ENCODE data around the gene MRGPRE. TPM values are rescaled to one million over a fixed set of nuclear protein-coding genes. Genes with fewer than 3 reads are reported as not detected.
A peak's percentile ranks its signal among the peaks of the same experiment; 100 is the strongest.

Gene MRGPRE
- total RNA-seq, 5 donors from 2014 or later (not counting 1 experiment from before 2014, with no cell fraction given), result not detected

- ChIA-PET CTCF (interaction anchor here in 1 of 2 donors (0.6 kb wide), 1 partner anchor 958 kb away, joined by 8 read pairs; no protein-coding TSS in a partner anchor), POLR2A (no interaction called here)
- H3K4me3 Mint-ChIP-seq, result no peak overlapping the region
- Histone ChIP-seq H3K27ac (ENCODE audit: low read length) (no peak overlapping the region), H3K4me3 (ENCODE audit: control insufficient read depth in 1 of 2, extremely low read depth in 1 of 2, low read length in 1 of 2) (no peak overlapping the region), H3K9me3 (no peaks in the 10 kb centered on the region), H3K4me1 (ENCODE audit: control insufficient read depth in 1 of 2, extremely low read depth in 1 of 2, insufficient read depth in 2 of 2, low read length in 2 of 2) (peaks cover 0 to 35% of the 10 kb centered on the region in 2 experiments), H3K27me3 (replicated peaks in 1 of 2; ENCODE audit: control insufficient read depth in 2 of 2, extremely low read depth in 1 of 2, insufficient read depth in 2 of 2, low read length in 1 of 2) (peaks cover 0 to 47% of the 10 kb centered on the region in 2 experiments), H3K36me3 (ENCODE audit: control insufficient read depth in 2 of 2, extremely low read depth in 1 of 2, insufficient read depth in 1 of 2, low read length in 1 of 2) (no peaks in the 10 kb centered on the region)
- no peak overlapping the region for H3K27ac Mint-ChIP-seq
- DNase-seq, result peak in 2 of 35 experiments; percentile 7 to 18
- peaks cover under 1% of the 10 kb centered on the region for H3K36me3 Mint-ChIP-seq
- peaks cover 5 to 22% of the 10 kb centered on the region in 2 donors for H3K27me3 Mint-ChIP-seq
- H3K9me3 Mint-ChIP-seq, result peaks cover 0 to 7% (median 5%) of the 10 kb centered on the region in 3 donors
- 83% methylated on average over 8 of the region's 8 CpGs for WGBS (ENCODE audit: insufficient coverage)
- peaks cover 4 to 6% (median 6%) of the 10 kb centered on the region in 3 donors for H3K4me1 Mint-ChIP-seq
- no peak for ATAC-seq (replicated peaks in 1 of 4)
Measured at GRCh38 chr11:3206156-3206921, 25.9 kb downstream of the MRGPRE start.

GRCh38 chr11:3205261-3206155 is 26.7 kb downstream of the MRGPRE start:
- H3K27ac Mint-ChIP-seq, result no peak overlapping the region
- peaks cover 0 to 55% of the 10 kb centered on the region in 2 experiments for H3K27me3 ChIP-seq (replicated peaks in 1 of 2; ENCODE audit: control insufficient read depth in 2 of 2, extremely low read depth in 1 of 2, insufficient read depth in 2 of 2, low read length in 1 of 2)
- H3K27me3 Mint-ChIP-seq, result peaks cover 5 to 30% of the 10 kb centered on the region in 2 donors
- no peaks in the 10 kb centered on the region for H3K9me3 ChIP-seq
- no peaks in the 10 kb centered on the region for H3K9me3 Mint-ChIP-seq
- peaks cover 0 to 43% of the 10 kb centered on the region in 2 experiments for H3K4me1 ChIP-seq (ENCODE audit: control insufficient read depth in 1 of 2, extremely low read depth in 1 of 2, insufficient read depth in 2 of 2, low read length in 2 of 2)
- 64% methylated on average over 8 of the region's 16 CpGs for WGBS (ENCODE audit: insufficient coverage)
- no peak for ATAC-seq (replicated peaks in 1 of 4)
- DNase-seq, result peak in 2 of 35 experiments; percentile 6 to 14
- no peak overlapping the region for H3K4me3 Mint-ChIP-seq
- peaks cover 4 to 6% (median 6%) of the 10 kb centered on the region in 3 donors for H3K4me1 Mint-ChIP-seq
- no peak overlapping the region for H3K4me3 ChIP-seq (ENCODE audit: control insufficient read depth in 1 of 2, extremely low read depth in 1 of 2, low read length in 1 of 2)
- H3K36me3 Mint-ChIP-seq, result no peaks in the 10 kb centered on the region
- H3K27ac ChIP-seq (ENCODE audit: low read length), result no peak overlapping the region
- ChIA-PET POLR2A (no interaction called here), CTCF (interaction anchor here in 1 of 2 donors (0.6 kb wide), 1 partner anchor 959 kb away, joined by 8 read pairs; no protein-coding TSS in a partner anchor)
- H3K36me3 ChIP-seq (ENCODE audit: control insufficient read depth in 2 of 2, extremely low read depth in 1 of 2, insufficient read depth in 1 of 2, low read length in 1 of 2), result no peaks in the 10 kb centered on the region

- Histone ChIP-seq H3K4me1 (ENCODE audit: control insufficient read depth in 1 of 2, extremely low read depth in 1 of 2, insufficient read depth in 2 of 2, low read length in 2 of 2) (peaks cover 0 to 43% of the 10 kb centered on the region in 2 experiments), H3K9me3 (no peaks in the 10 kb centered on the region), H3K36me3 (ENCODE audit: control insufficient read depth in 2 of 2, extremely low read depth in 1 of 2, insufficient read depth in 1 of 2, low read length in 1 of 2) (no peaks in the 10 kb centered on the region), H3K27ac (ENCODE audit: low read length) (no peak overlapping the region), H3K4me3 (ENCODE audit: control insufficient read depth in 1 of 2, extremely low read depth in 1 of 2, low read length in 1 of 2) (no peak overlapping the region), H3K27me3 (replicated peaks in 1 of 2; ENCODE audit: control insufficient read depth in 2 of 2, extremely low read depth in 1 of 2, insufficient read depth in 2 of 2, low read length in 1 of 2) (peaks cover 0 to 66% of the 10 kb centered on the region in 2 experiments)
- WGBS (ENCODE audit: insufficient coverage), result 80% methylated on average over 17 of the region's 24 CpGs
- Mint-ChIP-seq H3K4me1 (peaks cover 4 to 6% (median 6%) of the 10 kb centered on the region in 3 donors), H3K4me3 (no peak overlapping the region), H3K27me3 (peaks cover 5 to 34% of the 10 kb centered on the region in 2 donors), H3K9me3 (no peaks in the 10 kb centered on the region), H3K27ac (no peak overlapping the region), H3K36me3 (no peaks in the 10 kb centered on the region)
- DNase-seq (peak in 1 of 35 experiments; percentile 1), ATAC-seq (replicated peaks in 1 of 4) (no peak)
- ChIA-PET CTCF (no interaction called here), POLR2A (no interaction called here)
Measured at GRCh38 chr11:3204141-3205015, 27.8 kb downstream of the MRGPRE start.

- Histone ChIP-seq H3K4me1 (ENCODE audit: control insufficient read depth in 1 of 2, extremely low read depth in 1 of 2, insufficient read depth in 2 of 2, low read length in 2 of 2) (peaks cover 0 to 43% of the 10 kb centered on the region in 2 experiments), H3K27ac (ENCODE audit: low read length) (no peak overlapping the region), H3K4me3 (ENCODE audit: control insufficient read depth in 1 of 2, extremely low read depth in 1 of 2, low read length in 1 of 2) (no peak overlapping the region), H3K9me3 (no peaks in the 10 kb centered on the region), H3K36me3 (ENCODE audit: control insufficient read depth in 2 of 2, extremely low read depth in 1 of 2, insufficient read depth in 1 of 2, low read length in 1 of 2) (no peaks in the 10 kb centered on the region), H3K27me3 (replicated peaks in 1 of 2; ENCODE audit: control insufficient read depth in 2 of 2, extremely low read depth in 1 of 2, insufficient read depth in 2 of 2, low read length in 1 of 2) (peaks cover 0 to 66% of the 10 kb centered on the region in 2 experiments)
- ATAC-seq (replicated peaks in 1 of 4), result no peak
- WGBS (ENCODE audit: insufficient coverage), result 10% methylated on average over 37 of the region's 51 CpGs
- Mint-ChIP-seq H3K27ac (no peak overlapping the region), H3K36me3 (no peaks in the 10 kb centered on the region), H3K27me3 (peaks cover 5 to 36% of the 10 kb centered on the region in 2 donors), H3K4me1 (peaks cover 4 to 6% (median 6%) of the 10 kb centered on the region in 3 donors), H3K4me3 (no peak overlapping the region), H3K9me3 (no peaks in the 10 kb centered on the region)
- peak in 1 of 35 experiments; percentile 2 for DNase-seq
- POLR2A ChIA-PET, result no interaction called here
- CTCF ChIA-PET, result no interaction called here
Measured at GRCh38 chr11:3203221-3204043, 28.8 kb downstream of the MRGPRE start.

GRCh38 chr11:3202759-3203158 is 29.5 kb downstream of the MRGPRE start:
- 11% methylated on average over 12 of the region's 17 CpGs for WGBS (ENCODE audit: insufficient coverage)
- H3K4me1 ChIP-seq (ENCODE audit: control insufficient read depth in 1 of 2, extremely low read depth in 1 of 2, insufficient read depth in 2 of 2, low read length in 2 of 2), result peaks cover 0 to 43% of the 10 kb centered on the region in 2 experiments
- no peak overlapping the region for H3K4me3 ChIP-seq (ENCODE audit: control insufficient read depth in 1 of 2, extremely low read depth in 1 of 2, low read length in 1 of 2)
- H3K9me3 ChIP-seq, result no peaks in the 10 kb centered on the region
- H3K27me3 ChIP-seq (replicated peaks in 1 of 2; ENCODE audit: control insufficient read depth in 2 of 2, extremely low read depth in 1 of 2, insufficient read depth in 2 of 2, low read length in 1 of 2), result peaks cover 0 to 70% of the 10 kb centered on the region in 2 experiments
- peak overlapping the region in 1 of 3 donors; percentile 64 for H3K4me3 Mint-ChIP-seq
- POLR2A ChIA-PET, result no interaction called here
- H3K27ac ChIP-seq (ENCODE audit: low read length), result no peak overlapping the region
- CTCF ChIA-PET, result no interaction called here
- H3K27ac Mint-ChIP-seq, result peak overlapping the region in 1 of 2 donors; percentile 17
- ATAC-seq (replicated peaks in 1 of 4), result peak in 2 of 4 experiments; percentile 35 to 67
- H3K36me3 Mint-ChIP-seq, result no peaks in the 10 kb centered on the region
- peaks cover 5 to 37% of the 10 kb centered on the region in 2 donors for H3K27me3 Mint-ChIP-seq
- DNase-seq, result peak in 6 of 35 experiments; percentile 2 to 28 (median 12)
- H3K9me3 Mint-ChIP-seq, result no peaks in the 10 kb centered on the region
- H3K36me3 ChIP-seq (ENCODE audit: control insufficient read depth in 2 of 2, extremely low read depth in 1 of 2, insufficient read depth in 1 of 2, low read length in 1 of 2), result no peaks in the 10 kb centered on the region
- peaks cover 4 to 6% (median 6%) of the 10 kb centered on the region in 3 donors for H3K4me1 Mint-ChIP-seq

Measured in T-cell (primary cell).